ENCODE data around the gene GANAB. TPM values are rescaled to one million over a fixed set of nuclear protein-coding genes. Genes with fewer than 3 reads are reported as not detected.

Gene GANAB
- total and polyA plus RNA-seq, 2 of the 4 experiments (the other 2 are of a cell fraction) = 209 to 344 TPM

DNA sequence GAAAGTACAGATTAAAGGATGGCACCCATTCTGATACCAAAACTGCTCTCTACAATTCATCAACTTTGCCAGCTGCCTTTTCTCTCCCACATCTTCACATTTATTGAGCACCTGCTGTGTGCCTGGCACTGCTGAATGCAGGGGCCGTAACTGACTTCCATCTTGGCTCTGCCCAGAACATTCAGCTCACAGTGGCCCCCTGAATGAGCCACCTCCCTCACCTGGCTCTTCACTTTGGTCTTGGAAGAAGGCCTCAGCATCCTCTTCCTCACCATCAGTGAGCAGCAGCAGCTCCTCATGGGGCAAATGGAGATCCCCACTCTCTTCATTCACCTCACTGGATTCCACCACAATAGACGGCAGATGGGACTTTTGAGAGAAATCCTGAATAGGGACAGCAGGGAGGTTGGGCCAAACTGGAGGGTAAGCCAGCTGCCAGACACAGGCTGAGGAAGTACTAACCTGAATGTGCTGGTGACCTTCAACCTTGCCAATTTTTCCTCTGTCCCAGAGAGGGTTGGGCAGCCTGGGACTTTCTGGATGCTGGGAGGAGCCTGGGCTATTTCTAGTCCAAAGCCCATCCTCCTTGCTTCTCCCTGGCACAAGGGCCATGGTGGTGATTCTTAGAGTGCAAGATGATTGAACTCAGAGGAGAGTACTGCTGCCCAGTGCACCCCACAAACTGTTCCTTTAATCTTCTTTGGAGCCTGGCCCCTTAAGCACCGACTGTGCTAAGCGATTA is 23.2 kb upstream of the GANAB start (continued):
- TF ChIP-seq, protein P1, sequence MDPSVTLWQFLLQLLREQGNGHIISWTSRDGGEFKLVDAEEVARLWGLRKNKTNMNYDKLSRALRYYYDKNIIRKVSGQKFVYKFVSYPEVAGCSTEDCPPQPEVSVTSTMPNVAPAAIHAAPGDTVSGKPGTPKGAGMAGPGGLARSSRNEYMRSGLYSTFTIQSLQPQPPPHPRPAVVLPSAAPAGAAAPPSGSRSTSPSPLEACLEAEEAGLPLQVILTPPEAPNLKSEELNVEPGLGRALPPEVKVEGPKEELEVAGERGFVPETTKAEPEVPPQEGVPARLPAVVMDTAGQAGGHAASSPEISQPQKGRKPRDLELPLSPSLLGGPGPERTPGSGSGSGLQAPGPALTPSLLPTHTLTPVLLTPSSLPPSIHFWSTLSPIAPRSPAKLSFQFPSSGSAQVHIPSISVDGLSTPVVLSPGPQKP (IDR thresholded peaks at IDR 0.05; ENCODE audit: borderline replicate concordance, low read depth, low read length) = no peak

DNA sequence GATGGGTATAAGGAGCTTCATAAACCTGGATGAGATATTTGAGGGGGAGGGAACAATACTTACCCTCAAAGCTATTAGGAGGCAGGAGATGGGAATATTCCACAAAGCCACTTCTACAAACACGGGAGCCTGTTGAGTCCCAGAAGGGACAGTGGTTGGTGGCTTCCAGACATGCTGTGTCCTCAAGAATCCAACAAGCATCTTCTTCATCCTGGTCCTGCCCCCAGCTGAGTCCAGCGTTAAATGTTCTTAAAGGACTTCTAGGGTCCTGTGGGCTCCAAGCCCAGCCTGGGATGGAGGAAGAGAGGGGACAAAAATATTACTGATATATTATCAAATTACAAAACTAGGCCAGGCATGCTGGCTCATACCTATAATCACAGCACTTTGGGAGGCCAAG is 21.0 kb upstream of the GANAB start:
- Histone ChIP-seq H3K79me1 (ENCODE audit: low read depth in 1 of 2, low read length in 2 of 2) (peaks cover 36 to 71% of the 10 kb centered on the region in 2 experiments), H3K56ac (ENCODE audit: extremely low read depth, insufficient read depth, low read length) (no peak overlapping the region), H3K14ac (replicated peaks; ENCODE audit: low read depth, low read length) (peak overlapping the region; percentile 95), H3K18ac (ENCODE audit: low read depth, low read length) (no peak overlapping the region), H2BK120ac (ENCODE audit: low read depth, low read length) (no peak overlapping the region), H3K4me2 (ENCODE audit: low read depth, low read length) (no peak overlapping the region), H3K9me3 (ENCODE audit: control insufficient read depth, insufficient read depth, low read length) (no peaks in the 10 kb centered on the region), H3K27ac (ENCODE audit: insufficient read depth, low read length) (no peak overlapping the region), H3K23ac (ENCODE audit: low read depth, low read length) (peak overlapping the region; percentile 89; the same call in 1 of the 2 replicates), H4K20me1 (ENCODE audit: insufficient read depth, low read length) (peaks cover 18% of the 10 kb centered on the region), H3K36me3 (ENCODE audit: control insufficient read depth, insufficient read depth, low read length) (peaks cover 15% of the 10 kb centered on the region), H2BK15ac (ENCODE audit: low read depth, low read length) (no peak overlapping the region), H4K91ac (ENCODE audit: insufficient read depth, low read depth, low read length) (no peak overlapping the region), H2AK5ac (ENCODE audit: low read depth, low read length) (no peak overlapping the region), H4K5ac (ENCODE audit: low read depth, low read length) (no peak overlapping the region), H3K4me3 (ENCODE audit: insufficient read depth, low read depth, low read length) (no peak overlapping the region), H4K8ac (ENCODE audit: low read depth in 2 of 2, low read length in 2 of 2) (peak overlapping the region in 1 of 2 experiments; percentile 7; a peak in 1 of 4 replicates), H2AK9ac (replicated peaks; ENCODE audit: low read depth, low read length, poor library complexity) (no peak overlapping the region), H2BK5ac (ENCODE audit: low read depth, low read length, poor library complexity, severe bottlenecking) (no peak overlapping the region), H3K9me1 (ENCODE audit: insufficient read depth, low read length) (peaks cover 9% of the 10 kb centered on the region), H3K9ac (ENCODE audit: low read depth, low read length) (no peak overlapping the region), H2AFZ (replicated peaks; ENCODE audit: low read length, poor library complexity) (no peak overlapping the region), H3K4me1 (ENCODE audit: control insufficient read depth, insufficient read depth, low read length) (peaks cover 8% of the 10 kb centered on the region), H3K27me3 (ENCODE audit: control insufficient read depth, insufficient read depth, low read length) (no peaks in the 10 kb centered on the region), H2BK20ac (ENCODE audit: low read depth, low read length) (no peak overlapping the region), H3K4ac (ENCODE audit: low read depth, low read length) (no peak overlapping the region; the same call in 1 of the 2 replicates)
- no CpG with 5 or more reads among the region's 2 CpGs for WGBS, 2 experiments (ENCODE audit: extremely low coverage in 2 of 2, insufficient read length in 1 of 2)
- CTCF ChIA-PET = interaction anchor here (0.6 to 0.8 kb wide), 2 partner anchors 23 to 273 kb away, joined by 3 read pairs; no protein-coding TSS in a partner anchor
- POLR2A ChIA-PET (ENCODE audit: unreplicated experiment) = interaction anchor here (0.6 kb wide), 1 partner anchor 105 kb away, joined by 13 read pairs; no protein-coding TSS in a partner anchor
- dilution Hi-C loops (cut with HindIII; ENCODE audit: low sequenced_read_pairs, unreplicated experiment) (no loop called here), intact Hi-C loops (cut with micrococcal nuclease) (no loop called here), in situ Hi-C loops (cut with MboI; ENCODE audit: low sequenced_read_pairs) (no loop called here)
- DNase-seq (no peak), ATAC-seq (ENCODE audit: low read depth) (no peak)
- no TSS peak for BruUV-seq (replicated peaks)
- TF ChIP-seq, protein P1 (IDR thresholded peaks at IDR 0.05; ENCODE audit: borderline replicate concordance, low read depth, low read length) = no peak
- TF ChIP-seq CEBPB (IDR thresholded peaks at IDR 0.05; ENCODE audit: low read depth, low read length) (no peak), POLR2A (IDR thresholded peaks at IDR 0.05; ENCODE audit: low read depth, low read length) (no peak), MXI1 (IDR thresholded peaks at IDR 0.05; ENCODE audit: borderline replicate concordance, low read depth, low read length) (no peak), NFE2L2 (IDR thresholded peaks at IDR 0.05; ENCODE audit: low read depth, low read length) (no peak), MAFK (IDR thresholded peaks at IDR 0.05; ENCODE audit: low read depth, low read length) (no peak), SMC3 (IDR thresholded peaks at IDR 0.05; ENCODE audit: low read depth, low read length) (no peak), CHD1 (IDR thresholded peaks at IDR 0.05; ENCODE audit: low read depth, low read length) (no peak)
- TF ChIP-seq, protein P2, sequence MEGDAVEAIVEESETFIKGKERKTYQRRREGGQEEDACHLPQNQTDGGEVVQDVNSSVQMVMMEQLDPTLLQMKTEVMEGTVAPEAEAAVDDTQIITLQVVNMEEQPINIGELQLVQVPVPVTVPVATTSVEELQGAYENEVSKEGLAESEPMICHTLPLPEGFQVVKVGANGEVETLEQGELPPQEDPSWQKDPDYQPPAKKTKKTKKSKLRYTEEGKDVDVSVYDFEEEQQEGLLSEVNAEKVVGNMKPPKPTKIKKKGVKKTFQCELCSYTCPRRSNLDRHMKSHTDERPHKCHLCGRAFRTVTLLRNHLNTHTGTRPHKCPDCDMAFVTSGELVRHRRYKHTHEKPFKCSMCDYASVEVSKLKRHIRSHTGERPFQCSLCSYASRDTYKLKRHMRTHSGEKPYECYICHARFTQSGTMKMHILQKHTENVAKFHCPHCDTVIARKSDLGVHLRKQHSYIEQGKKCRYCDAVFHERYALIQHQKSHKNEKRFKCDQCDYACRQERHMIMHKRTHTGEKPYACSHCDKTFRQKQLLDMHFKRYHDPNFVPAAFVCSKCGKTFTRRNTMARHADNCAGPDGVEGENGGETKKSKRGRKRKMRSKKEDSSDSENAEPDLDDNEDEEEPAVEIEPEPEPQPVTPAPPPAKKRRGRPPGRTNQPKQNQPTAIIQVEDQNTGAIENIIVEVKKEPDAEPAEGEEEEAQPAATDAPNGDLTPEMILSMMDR (conservative IDR thresholded peaks at IDR 0.05; ENCODE audit: low read depth, low read length) = no peak
- TF ChIP-seq, protein P3, sequence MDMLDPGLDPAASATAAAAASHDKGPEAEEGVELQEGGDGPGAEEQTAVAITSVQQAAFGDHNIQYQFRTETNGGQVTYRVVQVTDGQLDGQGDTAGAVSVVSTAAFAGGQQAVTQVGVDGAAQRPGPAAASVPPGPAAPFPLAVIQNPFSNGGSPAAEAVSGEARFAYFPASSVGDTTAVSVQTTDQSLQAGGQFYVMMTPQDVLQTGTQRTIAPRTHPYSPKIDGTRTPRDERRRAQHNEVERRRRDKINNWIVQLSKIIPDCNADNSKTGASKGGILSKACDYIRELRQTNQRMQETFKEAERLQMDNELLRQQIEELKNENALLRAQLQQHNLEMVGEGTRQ (IDR thresholded peaks at IDR 0.05; ENCODE audit: low read depth, low read length) = no peak
